HCT116 (cell line): Measurements from ENCODE around the gene CFL1.

ENCODE experiments used
- CEBPB ChIP-seq: IDR thresholded peaks from 2 replicates; pipeline ENCODE4 v1.6.1; 2012; ENCODE audit warnings: low read depth
- CTCF ChIP-seq, 3 experiments: fragments of 200-600 bp in 1 of 3; sonication (generic) in 1 of 3; IDR thresholded peaks in 2 of 3; conservative IDR thresholded peaks in 1 of 3; 2 replicates each; pipeline ENCODE4 v1.5.1; 2012 to 2017; ENCODE audit warnings: low read depth in 2 of 3, low read length in 2 of 3, antibody characterized with exemption in 1 of 3, borderline replicate concordance in 1 of 3, control low read depth in 1 of 3, mild to moderate bottlenecking in 1 of 3, mixed read lengths in 1 of 3, mixed run types in 1 of 3, moderate library complexity in 1 of 3; ENCODE audit not compliant: insufficient read depth in 1 of 3
- ELF1 ChIP-seq: IDR thresholded peaks from 2 replicates; pipeline ENCODE4 v1.6.1; 2012; ENCODE audit warnings: low read depth, borderline replicate concordance
- EZH2 ChIP-seq: fragments of 200-600 bp; sonication (generic); IDR thresholded peaks from 2 replicates; pipeline ENCODE4 v1.6.1; 2017; ENCODE audit warnings: antibody characterized with exemption, mixed run types
- EZH2phosphoT487 ChIP-seq: fragments of 200-600 bp; IDR thresholded peaks from 2 replicates; pipeline ENCODE4 v1.6.1; 2018; ENCODE audit warnings: antibody characterized with exemption, borderline replicate concordance
- MAX ChIP-seq: IDR thresholded peaks from 2 replicates; pipeline ENCODE4 v1.6.1; 2012
- POLR2A ChIP-seq: IDR thresholded peaks from 2 replicates; pipeline ENCODE4 v1.7.0; 2011; ENCODE audit warnings: borderline replicate concordance; ENCODE audit not compliant: insufficient read depth, insufficient read length; ENCODE audit errors: extremely low read depth
- POLR2AphosphoS5 ChIP-seq: IDR thresholded peaks from 2 replicates; pipeline ENCODE4 v1.6.1; 2011; ENCODE audit warnings: mild to moderate bottlenecking, low read depth, low read length, moderate library complexity
- RAD21 ChIP-seq: IDR thresholded peaks from 2 replicates; pipeline ENCODE4 v1.6.1; 2012; ENCODE audit warnings: low read depth, mild to moderate bottlenecking
- REST ChIP-seq: IDR thresholded peaks from 2 replicates; pipeline ENCODE4 v1.6.1; 2012; ENCODE audit warnings: low read depth
- SIN3A ChIP-seq: IDR thresholded peaks from 2 replicates; pipeline ENCODE4 v1.6.1; 2012; ENCODE audit warnings: low read depth
- YY1 ChIP-seq: IDR thresholded peaks from 2 replicates; pipeline ENCODE4 v1.6.1; 2011; ENCODE audit warnings: low read length, low read depth, moderate library complexity, mild to moderate bottlenecking; ENCODE audit not compliant: insufficient replicate concordance; ENCODE audit errors: extremely low read depth

- no peak for TF ChIP-seq POLR2A
- TF ChIP-seq RAD21 = no peak
- TF ChIP-seq CTCF (IDR thresholded peaks at IDR 0.05 in 2 of 3, conservative IDR thresholded peaks at IDR 0.05 in 1 of 3; ENCODE audit: borderline replicate concordance in 1 of 3, insufficient read depth in 1 of 3, low read depth in 2 of 3, low read length in 2 of 3) = no peak
- no peak for TF ChIP-seq CEBPB
- TF ChIP-seq SIN3A = no peak
- TF ChIP-seq POLR2AphosphoS5 = no peak
- no peak for TF ChIP-seq REST
- TF ChIP-seq EZH2 = no peak
- TF ChIP-seq EZH2phosphoT487 = no peak
- no peak for TF ChIP-seq MAX
- TF ChIP-seq YY1 = no peak
- no peak for TF ChIP-seq ELF1
Measured at GRCh38 chr11:65869643-65870306, 11.8 kb upstream of the CFL1 start.
